ENCODE results near the gene ADRB2.

GRCh38 chr5:148781766-148782165, 44.6 kb upstream of the ADRB2 start:
- TF ChIP-seq FOXA1 (IDR thresholded peaks at IDR 0.05) (no peak), ELF4 (IDR thresholded peaks at IDR 0.05) (no peak), FOXM1 (IDR thresholded peaks at IDR 0.05; ENCODE audit: borderline replicate concordance) (no peak), SP1 (IDR thresholded peaks at IDR 0.05) (no peak), SUZ12 (IDR thresholded peaks at IDR 0.05) (no peak), ZNF384 (IDR thresholded peaks at IDR 0.05) (no peak), CTBP1 (IDR thresholded peaks at IDR 0.05; ENCODE audit: borderline replicate concordance) (no peak), BHLHE40 (IDR thresholded peaks at IDR 0.05; ENCODE audit: borderline replicate concordance) (no peak), FOXK2 (IDR thresholded peaks at IDR 0.05) (no peak), NFRKB (IDR thresholded peaks at IDR 0.05) (no peak)
